Stimulated activated CD4-positive, alpha-beta T cell treated with anti-CD3 and anti-CD28 coated beads, Interleukin-15, amount 100 ng/mL, for 48 hours (primary cell): ENCODE data around the gene SPP1.
"Not testable (repeated sequence)": the region's sequence is repeated elsewhere in the genome, so short reads cannot be mapped to it uniquely, and the experiment has no call there.

Experiments
- DNase-seq, 2 donors: peaks; one replicate each; pipeline ENCODE4 v3.0.0-alpha.2; 2020; ENCODE audit warnings: low read depth in 2 of 2

Gene SPP1

DNA sequence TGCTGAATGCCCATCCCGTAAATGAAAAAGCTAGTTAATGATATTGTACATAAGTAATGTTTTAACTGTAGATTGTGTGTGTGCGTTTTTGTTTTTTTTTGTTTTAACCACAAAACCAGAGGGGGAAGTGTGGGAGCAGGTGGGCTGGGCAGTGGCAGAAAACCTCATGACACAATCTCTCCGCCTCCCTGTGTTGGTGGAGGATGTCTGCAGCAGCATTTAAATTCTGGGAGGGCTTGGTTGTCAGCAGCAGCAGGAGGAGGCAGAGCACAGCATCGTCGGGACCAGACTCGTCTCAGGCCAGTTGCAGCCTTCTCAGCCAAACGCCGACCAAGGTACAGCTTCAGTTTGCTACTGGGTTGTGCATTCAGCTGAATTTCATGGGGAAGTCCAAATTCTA lies at the start of gene SPP1:
TSS of gene SPP1 (plus strand) at position 249 of the 400 bp plus-strand sequence. CDS start 1,182 bp downstream, outside the sequence.
- peak in 1 of 2 donors; percentile 1 for DNase-seq

DNA sequence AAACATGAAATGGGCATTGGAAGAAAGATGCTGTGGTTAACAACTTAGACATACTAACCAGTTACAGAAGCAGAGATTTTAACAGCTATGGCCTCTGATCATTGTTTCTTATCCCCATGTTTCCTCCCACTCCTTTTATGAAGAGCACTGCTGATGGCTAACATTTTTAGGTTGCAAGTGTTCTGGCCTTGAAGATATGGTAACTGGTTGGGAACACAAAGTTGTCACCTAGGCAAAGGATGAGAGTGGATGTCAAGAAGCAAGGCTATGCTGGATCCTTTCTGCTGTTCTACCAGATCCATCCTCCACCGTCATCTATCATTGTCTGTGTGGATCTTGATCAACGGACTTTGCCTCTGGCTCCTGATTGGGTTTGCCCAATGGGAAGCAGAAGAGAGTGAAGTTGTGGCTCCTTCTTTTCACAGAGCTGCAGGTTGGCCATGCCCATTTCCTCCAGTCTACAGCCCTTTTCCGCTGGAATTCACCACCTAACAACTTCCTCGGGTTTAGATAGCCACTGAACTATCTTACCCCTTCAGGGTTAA lies 48.9 kb upstream of the SPP1 start:
- no peak for DNase-seq

DNA sequence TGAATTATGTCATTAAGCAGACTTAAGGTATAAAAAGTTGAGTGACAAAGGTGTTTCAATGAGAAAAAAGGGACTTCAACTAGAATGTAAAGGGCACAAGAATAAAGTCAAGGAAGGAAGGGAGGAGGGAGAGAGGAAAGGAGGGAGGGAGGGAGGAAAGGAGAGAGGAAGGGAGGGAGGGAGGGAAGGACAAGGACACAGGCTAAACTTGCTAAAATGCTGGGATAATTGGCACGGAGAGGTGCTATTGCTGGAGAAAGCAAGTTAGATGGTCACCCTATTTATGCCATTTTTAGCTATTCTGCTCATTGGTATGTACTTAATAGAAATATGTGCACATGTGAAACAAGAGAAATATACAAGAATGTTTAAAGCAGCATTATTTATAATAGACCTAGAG lies 44.9 kb upstream of the SPP1 start:
- no peak for DNase-seq

DNA sequence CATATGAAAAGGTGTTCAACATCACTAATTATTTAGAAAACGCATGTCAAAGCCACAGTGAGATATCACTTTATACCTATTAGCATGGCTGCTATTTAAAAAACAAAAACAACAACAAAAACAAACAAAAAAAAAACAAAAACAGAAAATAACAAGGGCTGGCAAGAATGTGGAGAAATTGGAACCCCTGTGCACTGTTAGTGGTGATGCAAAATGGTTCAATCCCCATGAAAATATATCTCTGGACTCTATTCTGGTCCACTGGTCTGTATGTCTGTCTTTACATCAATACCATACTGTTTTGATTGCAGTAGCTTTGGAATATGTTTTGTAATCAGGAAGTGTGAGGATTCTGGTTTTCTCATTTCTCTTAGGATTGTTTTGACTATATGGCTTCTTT lies 43.6 kb upstream of the SPP1 start:
- no peak for DNase-seq

DNA sequence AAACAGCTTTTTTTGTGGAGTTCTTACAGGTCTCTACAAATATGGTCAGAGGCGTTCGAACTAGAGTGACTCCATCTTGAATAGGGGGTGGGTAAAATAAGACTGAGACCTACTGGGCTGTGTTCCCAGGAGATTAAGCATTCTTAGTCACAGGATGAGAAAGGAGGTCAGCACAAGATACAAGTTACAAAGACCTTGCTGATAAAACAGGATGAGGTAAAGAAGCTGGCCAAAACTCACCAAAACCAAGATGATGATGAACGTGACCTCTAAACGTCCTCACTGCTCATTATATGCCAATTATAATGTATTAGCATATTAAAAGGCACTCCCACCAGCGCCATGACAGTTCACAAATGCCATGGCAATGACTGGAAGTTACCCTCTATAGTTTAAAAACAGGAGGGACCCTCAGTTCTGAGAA lies 42.8 kb upstream of the SPP1 start:
- DNase-seq, result no peak

DNA sequence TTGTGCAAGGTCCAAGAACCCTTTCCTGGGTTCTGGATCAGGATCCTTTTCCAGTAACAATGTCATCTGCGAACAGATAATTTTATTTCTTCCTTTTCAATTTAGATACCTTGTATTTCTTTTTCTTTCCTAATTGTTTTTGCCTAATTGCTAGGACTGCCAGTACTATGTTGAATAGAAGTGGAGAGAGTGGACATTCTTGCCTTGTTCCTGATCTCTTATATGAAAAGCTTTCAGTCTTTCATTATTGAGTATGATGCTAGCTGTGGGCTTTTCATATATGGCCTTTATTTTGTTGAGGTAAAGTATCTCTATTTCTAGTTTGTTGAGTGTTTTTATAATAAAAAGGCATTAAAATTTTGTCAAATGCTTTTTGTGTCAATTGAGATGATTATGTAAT lies 42.2 kb upstream of the SPP1 start:
- no peak for DNase-seq

DNA sequence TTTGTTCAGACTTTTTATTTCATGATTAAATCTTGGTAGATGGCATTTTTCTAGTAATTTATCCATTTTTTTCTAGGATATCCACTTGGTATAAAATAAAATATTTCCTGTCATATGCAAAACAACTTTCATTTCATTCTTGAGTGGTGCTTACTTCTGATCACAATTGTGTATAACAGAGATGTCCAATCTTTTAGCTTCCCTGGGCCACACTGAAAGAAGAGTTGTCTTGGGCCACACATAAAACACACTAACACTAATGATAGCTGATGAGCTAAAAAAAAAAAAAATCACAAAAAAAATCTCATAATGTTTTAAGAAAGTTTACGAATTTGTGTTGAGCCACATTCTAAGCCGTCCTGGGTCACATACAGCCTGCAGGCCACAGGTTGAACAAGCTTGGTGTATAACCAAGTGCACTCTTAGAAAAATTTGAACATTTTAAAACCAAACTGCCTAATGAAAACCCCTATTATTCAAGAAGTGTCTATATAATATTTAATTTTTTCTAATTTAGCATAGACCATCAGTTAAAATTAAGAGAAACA lies 41.3 kb upstream of the SPP1 start:
- no peak for DNase-seq

DNA sequence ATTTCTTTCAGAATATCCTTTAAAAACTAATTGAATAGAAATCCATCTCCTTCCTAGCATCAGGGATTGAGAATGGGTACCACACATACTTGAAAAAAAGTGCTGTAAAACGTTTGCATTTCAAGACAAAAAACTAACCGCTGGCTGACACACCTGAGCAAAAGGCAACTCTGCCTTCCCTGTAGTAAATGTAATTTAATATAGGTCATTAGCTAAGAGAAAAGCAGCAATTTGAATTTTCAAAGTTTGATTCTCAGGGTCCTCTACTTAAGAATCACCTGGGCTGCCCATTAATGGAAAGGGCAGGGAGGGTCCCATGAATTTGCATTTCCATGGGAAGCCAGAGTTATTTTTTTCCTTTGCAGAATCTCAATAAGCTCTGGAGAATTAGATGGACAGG lies 40.5 kb upstream of the SPP1 start:
- DNase-seq, result no peak

DNA sequence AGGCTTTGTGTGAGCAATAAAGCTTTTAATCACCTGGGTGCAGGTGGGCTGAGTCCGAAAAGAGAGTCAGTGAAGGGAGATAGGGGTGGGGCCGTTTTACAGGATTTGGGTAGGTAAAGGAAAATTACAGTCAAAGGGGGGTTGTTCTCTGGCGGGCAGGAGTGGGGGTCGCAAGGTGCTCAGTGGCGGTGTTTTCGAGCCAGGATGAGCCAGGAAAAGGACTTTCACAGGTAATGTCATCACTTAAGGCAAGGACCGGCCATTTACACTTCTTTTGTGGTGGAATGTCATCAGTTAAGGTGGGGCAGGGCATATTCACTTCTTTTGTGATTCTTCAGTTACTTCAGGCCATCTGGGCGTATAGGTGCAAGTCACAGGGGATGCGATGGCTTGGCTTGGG lies 39.6 kb upstream of the SPP1 start:
- not testable (repeated sequence) for DNase-seq

DNA sequence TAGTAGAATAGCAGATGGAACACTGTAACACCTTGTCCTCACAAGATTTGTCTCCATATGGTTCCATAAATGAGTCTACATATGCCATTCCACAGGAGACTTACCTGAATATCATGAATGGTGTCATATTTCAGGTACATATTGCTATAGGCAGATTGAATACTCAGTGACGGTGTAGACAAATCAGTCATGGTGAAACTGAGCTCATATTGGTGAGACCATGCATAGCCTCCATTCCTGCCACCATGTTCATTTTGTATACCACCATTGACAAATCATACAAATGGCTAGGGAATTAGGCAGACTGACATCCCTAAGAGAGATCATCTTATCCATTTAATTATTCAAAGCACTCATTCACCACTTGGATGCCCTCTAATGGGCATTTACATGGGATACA lies 38.0 kb upstream of the SPP1 start:
- DNase-seq, result no peak

DNA sequence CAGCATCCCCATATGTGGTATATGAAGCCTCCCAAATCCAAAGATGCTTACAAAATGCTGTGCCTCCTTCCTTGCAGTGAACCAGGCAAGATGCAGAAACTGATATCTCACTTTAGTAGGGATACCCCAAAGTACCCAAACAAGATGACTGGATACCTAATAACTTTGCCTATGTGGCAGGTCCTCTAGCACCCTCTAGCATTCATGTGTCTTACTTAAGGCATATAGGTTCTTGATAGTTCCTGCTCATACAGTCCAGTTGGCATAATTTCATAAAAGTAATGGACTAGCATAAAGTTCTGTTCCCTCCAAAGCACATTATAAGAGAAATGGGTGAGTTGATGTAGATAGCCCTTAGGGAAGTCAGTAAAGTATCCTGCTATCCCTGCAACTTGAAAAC lies 36.8 kb upstream of the SPP1 start:
- DNase-seq, result no peak

DNA sequence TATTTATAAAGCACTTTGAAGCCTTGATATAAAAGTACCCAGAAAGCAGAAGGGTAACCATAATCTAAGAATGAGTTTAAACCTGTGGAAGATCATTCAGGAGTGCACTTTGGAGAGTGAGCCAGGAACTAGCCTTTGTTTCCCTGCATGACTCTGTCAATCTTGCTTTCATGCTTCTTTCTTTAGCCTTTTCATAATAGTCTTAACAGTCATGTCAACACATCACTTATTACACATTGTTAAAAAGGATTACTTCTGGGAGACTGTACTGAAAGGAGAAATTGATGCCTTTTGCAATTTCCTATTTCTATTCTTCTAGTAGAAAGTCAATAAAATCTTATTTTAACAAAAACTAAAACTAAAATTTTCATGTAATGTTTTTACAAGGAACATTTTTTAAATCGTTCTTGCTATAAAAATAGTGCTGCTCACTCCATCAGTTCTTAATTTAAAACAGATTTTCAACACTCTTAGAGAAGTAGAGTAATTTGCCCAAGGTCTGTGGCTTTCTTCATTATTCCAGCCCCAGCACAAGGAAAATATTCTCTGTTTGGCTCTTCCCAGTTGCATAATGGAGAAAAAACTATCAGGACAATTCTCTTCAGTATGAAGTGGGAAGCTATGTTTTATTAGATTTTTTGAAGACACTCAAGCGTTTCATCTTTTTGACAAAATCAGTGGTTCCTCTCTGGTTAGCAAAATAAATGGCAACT lies 35.4 kb upstream of the SPP1 start:
- no peak for DNase-seq

DNA sequence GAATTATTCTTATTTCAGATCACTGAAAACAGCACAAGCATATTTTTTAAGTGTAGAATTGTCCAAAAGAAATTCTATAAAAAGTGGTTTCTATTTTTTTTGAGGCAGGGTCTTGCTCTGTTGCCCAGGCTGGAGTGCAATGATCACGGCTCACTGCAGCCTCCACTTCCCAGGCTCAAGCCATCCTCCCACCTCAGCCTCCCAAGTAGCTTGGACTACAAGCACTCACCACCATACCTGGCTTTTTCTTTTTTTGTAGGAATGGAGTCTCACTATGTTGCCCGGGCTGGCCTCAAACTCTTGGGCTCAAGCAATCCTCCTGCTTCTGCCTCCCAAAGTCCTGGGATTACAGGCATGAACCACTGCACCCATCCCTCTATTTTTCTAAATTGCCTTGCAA lies 34.7 kb upstream of the SPP1 start:
- not testable (repeated sequence) for DNase-seq

DNA sequence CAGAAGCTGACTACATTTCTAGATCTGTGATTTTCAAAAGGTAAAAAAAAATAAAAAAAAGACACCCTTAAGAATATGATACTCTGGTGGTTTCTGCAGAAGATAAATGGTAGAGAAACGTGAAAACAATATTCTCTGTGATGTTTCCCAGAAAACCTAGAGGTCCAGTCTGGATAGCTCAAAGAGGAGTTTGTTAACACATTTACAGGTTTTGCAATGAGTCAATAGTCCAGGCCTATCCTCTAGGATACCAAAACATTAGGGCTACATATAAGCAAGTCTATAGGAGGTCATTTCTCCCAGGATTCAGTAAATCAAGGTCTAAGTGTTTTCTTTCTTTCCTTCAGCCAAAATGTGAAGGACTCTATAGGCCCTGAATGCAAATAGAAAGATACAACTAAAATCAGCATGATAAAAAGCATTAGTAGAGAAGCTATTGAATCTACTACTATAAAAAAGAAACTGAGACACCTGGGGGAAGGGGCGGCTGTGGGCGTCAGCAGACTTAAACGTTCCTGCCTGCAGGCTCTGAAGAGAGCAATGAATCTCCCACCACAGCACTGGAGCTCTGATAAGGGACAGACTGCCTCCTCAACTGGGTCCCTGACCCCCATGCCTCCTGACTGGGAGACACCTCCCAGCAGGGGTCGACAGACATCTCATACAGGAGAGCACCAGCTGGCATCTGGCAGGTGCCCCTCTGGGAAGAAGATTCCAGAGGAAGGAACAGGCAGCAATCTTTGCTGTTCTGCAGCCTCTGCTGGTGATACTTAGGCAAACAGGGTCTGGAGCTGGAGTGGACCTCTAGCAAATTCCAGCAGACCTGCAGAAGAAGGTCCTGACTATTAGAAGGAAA lies 33.7 kb upstream of the SPP1 start:
- no peak for DNase-seq

DNA sequence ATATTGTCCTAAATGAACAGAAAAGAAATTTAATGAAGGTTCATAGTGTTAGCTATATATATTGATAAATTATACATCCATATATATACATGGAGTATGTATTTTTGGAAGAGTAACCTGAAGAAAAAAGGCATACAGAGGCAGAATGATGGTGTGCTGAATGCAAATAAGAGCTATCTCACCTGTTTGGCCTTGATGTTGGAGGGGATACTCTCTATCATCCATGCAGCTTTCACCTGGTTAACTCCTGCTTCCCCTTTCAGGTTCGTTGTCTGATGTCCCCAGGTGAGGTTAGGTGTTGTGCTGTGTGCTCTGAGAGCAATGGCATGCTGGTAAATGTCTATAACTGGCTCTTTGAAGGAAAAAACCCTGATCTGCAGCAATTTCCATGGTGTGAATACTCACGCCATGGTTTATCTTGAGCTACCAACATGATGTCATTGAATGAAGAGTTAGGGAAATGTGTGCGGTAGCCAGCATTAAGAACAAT lies 31.8 kb upstream of the SPP1 start:
- DNase-seq, result no peak

DNA sequence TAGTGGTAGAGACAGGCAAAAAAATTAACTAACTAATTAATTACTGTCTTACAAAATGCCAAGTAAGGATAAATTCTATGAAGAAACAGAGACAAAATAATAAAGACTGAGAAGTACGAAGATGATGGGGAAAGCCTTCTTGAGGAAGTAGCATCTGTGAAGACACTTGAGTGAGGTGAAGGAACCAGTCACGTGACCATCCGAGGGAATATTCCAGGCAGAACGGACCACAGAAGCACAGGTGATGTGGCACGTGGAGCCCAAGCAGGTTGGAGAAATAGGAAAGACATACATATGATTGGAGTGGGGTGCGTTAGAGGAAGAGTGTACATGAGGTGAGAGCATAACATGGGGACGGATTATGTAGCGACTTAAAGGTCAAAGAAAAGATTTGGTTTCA lies 30.5 kb upstream of the SPP1 start:
- DNase-seq, result no peak

DNA sequence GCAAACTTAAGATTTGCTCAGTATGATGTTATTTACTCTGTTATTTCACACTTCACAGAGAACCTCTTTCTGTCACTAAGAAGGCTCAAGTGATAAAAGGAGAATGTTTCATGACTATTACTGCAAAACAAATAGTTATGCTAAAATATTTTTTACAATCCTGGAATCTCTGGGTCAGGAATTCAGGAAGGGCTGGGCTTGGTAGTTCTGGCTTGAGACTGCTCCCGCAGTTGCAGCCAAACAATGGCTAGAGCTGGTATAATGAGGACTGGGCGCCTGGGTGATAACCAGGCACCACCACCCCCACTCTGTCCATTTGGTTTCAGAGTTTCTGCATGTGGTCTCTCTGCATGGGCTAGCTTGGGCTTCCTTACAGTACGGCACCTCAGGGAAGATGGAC lies 28.7 kb upstream of the SPP1 start:
- no peak for DNase-seq

DNA sequence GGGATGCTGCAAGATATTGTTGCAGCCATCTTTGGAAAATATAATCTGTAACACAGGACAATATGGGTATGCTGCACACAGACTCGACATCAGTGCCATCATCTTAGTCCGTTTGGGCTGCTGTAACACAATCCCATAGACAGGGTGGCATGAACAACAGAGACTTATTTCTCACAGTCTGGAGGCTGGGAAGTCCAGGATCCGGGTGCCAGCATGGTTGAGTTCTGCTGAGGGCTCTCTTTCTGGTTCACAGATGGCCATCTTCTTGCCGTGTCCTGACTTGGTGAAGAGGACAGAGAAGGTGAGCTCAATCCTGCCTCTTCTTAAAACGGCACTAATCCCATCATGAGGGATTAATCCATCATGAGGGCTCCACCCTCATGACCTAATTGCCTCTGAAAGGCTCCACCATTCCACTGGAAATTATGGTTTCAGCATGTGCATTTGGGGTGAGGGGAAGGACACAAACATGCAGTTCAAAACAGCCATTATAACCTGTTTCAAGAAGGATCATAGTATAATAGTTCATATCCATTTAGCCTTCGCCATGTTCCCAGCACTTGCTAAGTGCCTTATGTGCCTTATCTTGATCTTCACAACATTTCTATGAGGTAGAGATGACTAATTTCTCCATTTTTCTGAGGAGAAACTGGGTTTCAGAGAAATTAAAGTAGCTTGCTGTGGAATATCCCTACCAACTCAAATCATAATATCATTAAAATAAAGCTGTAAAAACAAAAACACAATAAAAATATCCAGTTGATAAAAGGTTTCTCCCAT lies 27.9 kb upstream of the SPP1 start:
- DNase-seq, result no peak

DNA sequence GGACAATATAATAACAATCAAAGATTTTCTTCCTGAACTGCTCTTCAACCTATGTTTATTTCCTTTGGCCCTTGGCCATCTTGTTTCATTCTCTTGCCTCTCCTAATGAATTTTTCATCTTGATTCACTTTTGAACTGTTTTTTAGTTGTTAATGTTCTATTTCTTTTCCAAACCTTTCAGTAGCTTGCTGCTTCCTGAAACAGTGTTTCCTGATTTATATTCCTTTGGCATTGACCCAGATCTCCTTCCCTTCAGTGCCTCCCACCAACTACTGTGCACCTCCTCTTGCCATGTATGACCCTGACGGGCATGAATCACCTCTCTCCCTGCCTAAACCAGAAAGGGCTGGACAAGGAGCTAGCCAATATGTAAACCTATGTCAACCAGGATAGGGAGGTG lies 25.6 kb upstream of the SPP1 start:
- no peak for DNase-seq

DNA sequence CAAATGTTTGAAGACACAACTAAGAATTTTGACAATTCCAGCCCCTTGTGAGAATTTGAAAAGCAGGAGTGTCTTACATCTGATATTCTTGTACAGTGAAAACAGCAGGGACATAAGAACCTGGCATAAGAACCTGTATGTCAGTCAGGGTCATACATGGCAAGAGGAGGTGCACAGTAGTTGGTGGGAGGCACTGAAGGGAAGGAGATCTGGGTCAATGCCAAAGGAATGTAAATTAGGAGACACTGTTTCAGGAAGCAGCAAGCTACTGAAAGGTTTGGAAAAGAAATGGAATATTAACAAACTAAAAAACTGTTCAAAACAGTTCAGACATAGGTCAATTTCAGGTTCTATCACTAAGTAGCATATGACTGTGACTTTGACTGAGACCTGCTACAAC lies 25.0 kb upstream of the SPP1 start:
- no peak for DNase-seq

DNA sequence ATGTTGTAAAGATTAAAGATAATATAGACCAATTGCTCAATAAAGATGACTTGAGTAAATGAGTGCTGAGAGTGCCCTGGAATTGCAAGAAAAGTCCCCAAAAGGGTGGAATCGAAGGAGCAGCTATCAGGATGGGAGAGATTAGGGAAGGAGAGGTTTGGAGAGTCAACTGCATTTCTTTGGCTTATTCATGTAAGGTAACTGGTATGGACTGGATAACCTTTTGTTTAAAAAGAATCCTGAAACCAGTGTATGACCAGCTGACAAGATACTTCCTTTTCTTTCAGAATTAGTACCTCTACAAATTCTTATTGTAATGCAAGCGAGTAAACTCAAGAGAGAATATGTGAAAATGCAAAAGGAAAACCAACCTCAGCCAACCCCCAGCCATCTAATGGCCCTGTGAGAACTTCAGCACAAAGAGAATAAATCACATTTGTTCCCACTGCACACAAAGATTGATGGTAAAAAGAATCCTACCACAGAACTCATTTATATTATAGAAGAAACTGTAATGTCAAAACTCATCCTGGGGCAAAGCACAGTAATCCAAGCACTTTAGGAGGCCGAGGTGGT lies 24.5 kb upstream of the SPP1 start:
- no peak for DNase-seq
